Activated gamma-delta T cell (primary cell): ENCODE measurements around the gene SLC26A5.
"Not testable (repeated sequence)": the region's sequence is repeated elsewhere in the genome, so short reads cannot be mapped to it uniquely, and the experiment has no call there.

ENCODE experiments used
- DNase-seq: peaks from one replicate; lab custom pipeline; 2025; lab: John Stamatoyannopoulos, UW

Gene SLC26A5

GRCh38 chr7:103399687-103400086 is 46.3 kb downstream of the SLC26A5 start:
- DNase-seq: not testable (repeated sequence)

GRCh38 chr7:103398483-103399127 is 47.4 kb downstream of the SLC26A5 start:
- DNase-seq: no peak

DNA sequence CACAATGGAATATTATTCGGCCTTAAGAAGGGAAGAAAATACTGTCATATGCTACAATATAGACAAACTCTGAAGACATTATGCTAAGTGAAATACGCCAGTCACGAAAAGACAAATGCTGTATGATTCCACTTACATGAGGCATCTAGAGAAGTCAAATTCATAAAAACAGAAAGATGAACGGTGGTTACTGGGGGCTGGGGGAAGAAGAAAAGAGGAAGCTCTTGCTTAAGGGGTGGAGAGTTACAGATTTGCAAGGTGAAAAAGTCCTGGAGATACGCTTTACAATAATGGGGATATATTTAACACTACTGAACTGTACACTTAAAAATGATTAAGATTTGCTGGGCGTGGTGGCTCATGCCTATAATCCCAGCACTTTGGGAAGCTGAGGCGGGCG is 49.5 kb downstream of the SLC26A5 start:
- DNase-seq: no peak

DNA sequence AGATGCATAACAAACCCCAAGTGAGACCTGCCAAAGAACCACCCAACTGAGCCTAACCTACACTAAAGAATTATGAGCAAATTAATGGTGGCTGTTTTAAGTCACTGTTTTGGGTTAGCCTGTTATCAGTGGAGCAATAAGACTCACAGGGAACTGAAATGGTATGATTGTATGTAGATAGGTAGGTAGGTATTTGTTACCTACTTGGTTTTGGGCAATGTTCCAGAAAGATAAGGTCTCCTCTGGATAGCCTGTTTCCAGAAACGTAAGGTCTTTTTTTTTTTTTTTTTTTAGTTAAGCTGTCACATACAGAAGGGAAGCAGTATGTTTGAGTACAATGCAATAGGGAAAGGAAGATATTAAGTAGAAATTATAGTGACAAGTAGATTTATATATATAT is 50.9 kb downstream of the SLC26A5 start:
- DNase-seq: no peak

DNA sequence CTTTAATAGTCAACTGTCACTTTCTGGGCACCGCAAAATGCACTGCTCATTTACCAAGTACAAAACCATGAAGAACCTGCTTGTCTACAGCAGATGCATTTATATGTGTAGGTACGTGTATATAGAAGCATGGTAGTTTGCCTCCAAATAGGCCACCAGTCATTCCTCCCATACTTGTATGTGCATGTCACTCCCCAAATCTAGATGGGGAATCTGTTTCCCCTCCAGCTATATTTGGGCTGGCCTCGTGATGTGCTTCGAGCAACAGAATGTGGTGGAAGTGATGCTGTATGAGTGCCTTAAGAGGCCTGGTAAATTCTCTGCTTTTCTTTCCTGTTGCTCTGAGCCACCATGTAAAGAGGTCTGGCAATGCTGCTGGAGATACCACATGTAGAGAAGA is 51.4 kb downstream of the SLC26A5 start:
- DNase-seq: no peak

DNA sequence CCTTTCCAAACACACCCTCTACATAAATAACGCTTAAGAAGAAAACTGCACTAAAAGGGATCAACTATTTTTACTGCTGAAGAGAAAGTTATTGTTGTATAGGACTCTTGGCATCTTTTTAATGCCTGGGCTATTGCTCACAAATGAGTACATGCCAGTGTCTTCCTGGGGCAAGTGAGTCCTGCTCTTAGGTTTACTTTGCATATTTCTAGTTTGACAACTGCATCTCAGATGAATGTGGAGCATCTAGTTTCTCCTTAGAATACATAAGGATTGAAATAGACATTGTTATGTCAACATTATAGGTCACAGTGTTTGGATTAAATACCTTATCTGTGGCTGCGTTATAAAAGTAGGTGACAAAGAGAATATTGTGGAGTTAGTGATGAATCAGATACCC is 54.0 kb downstream of the SLC26A5 start:
- DNase-seq: no peak

DNA sequence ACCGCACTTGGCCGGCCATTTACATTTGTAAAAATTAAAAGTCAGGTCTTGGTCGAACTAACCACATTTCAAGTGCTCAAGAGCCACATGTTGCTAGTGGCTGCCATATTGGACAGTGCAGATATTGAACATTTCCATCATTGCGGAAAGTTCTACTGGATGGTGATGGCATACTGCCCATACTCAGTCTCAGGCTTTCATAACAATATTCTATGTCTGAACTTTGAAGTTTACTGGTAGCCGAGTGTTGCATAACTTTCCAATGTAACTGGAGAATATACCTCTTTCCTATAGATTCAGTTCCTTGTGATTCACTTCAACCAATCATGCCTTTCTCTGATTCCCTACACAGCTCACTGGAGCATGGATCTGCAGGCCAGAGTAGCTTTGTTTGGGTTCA is 54.9 kb downstream of the SLC26A5 start:
- DNase-seq: no peak

DNA sequence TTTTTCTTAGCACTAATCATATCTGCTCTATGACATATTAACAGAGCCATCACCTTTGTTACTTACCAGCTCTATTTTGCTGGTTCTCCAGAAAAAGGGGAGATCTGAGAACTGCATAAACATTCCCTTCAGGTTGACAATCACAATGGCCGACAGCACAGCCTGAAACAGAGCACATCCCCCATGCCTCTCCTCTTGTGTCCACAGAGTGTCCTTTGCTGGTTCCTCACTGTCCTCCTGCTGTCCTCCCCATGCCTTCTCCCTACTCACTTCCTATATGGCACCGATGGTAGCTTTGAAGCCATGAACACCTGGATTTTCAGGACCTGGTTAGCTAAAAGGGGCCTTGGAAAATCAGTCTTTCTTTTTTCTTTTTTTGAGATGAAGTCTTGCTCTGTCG is 56.7 kb downstream of the SLC26A5 start:
- DNase-seq: no peak

- no peak for DNase-seq
Observed at GRCh38 chr7:103388469-103389140, 57.4 kb downstream of the SLC26A5 start.

GRCh38 chr7:103387242-103387641 is 58.8 kb downstream of the SLC26A5 start:
- DNase-seq: no peak

GRCh38 chr7:103382032-103382402 is 64.0 kb downstream of the SLC26A5 start:
- no peak for DNase-seq

- DNase-seq: no peak
Observed at GRCh38 chr7:103381280-103382031, 64.6 kb downstream of the SLC26A5 start.

DNA sequence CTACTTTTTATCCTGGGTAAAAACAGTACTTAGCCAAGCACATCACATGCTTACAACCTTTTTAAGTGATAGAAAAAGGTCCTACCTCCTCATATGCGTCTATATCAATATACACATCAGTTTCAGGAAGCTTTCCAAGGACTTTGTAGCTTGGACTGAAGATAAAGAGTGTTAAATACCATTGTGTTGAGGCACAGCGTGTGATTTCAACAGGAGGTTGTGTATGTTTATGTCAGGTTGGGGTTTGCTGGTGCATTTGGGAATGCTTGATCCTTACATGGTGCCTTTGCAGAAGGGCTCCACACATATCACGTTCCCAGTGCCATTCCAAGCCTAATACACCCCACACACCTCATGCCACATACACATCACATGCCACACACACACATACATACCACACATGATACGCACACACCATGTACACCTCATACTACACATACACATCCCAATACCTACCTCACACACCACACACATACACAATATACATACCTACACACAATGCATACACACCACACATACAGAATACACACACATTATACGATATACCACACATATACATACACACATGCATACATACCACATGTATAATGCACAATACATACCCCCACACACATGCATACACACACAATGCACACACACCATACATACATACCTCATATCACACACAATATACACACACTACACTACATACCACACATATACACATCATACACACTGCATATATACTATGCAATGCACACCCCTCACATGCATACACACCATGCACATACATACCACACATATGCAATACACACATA is 65.4 kb downstream of the SLC26A5 start:
- no peak for DNase-seq

DNA sequence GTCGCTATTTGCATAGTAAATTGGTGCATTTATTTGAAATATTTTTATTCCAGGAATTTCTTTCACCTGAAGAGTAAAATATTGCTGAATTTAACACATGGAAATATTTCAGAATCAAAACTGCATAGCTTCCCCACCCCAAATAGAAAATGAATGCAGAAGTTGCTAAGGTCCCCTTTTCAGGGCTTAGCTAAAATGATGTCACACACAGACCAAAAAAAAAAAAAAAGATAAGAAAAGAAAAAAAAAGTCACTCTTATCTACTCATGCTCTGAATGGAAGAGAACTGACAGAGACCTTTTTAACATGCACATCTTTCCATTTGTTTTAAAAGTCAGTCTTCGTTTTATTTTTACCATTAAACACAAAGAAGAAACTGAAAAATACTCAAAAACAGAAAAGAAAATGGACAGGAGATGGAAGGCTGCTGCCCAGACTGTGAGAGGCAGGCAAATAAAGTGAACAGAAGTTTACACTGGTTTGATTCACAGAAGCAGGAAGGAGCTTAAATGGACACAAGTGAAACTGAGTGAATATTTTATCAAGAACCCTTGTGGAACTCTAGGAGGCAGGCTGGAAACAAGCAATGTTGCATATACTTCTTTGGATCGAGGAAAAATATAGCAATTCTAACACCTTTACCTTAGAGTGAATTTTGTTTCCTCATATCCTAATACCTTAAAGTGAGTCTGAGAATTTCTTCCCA is 66.6 kb downstream of the SLC26A5 start:
- no peak for DNase-seq

DNA sequence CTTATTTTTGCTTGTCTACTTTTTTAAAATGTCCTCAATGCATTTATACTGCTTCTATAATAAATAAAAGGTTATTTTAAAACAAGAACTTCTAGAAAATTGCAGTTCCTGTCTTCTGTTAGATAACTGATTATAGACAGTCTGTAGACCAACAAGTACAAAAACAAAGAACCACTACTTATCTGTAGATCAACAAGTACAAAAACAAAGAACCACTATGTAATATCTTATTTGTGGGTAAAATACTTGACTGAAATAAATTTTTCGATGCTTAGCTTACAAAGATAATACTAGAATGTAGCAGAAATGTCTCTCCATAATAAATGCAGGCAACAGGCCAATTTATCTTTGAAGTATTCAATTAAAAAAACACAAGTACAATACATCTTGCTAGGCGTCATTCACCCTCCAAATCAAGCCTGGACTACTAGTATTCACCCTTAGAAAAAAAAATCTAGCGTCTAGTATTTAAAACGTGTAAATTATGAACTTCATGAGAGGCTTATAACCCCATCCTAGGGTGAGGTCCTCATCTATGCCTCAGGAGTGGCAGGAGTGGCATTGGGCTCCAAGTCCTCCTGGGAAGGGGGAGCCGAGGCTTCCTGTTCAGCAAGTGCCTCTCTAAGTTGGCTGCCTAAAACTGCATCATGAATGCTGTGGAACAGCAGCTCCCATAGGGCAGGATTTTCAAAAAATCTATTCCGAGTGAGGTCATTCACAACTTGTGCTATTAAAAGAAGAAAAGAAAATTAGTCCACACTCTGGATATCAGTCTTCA is 72.0 kb downstream of the SLC26A5 start:
- DNase-seq: no peak

- no peak for DNase-seq
Observed at GRCh38 chr7:103369432-103369831, 76.6 kb downstream of the SLC26A5 start.

DNA sequence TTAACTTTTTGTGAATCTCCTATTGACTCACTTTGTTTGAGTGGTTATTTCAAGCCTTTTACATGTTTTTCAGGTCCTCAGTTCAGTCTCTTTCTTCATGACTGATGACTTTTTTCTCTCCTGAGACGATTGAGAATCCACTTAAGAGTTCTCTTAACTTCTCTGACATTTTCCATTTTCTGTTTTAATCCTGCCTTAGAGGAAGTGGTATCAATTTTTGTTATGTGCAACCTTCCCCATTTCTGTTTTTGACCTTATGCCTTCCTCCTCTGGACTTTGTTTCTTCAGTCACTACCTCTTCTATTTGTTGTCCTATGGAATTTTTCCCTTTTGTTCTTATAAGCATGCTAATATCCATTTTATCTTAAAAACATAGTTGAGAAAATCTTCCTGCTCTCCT is 96.2 kb downstream of the SLC26A5 start:
- DNase-seq: no peak

- DNase-seq: no peak
Observed at GRCh38 chr7:103348959-103349358, 97.0 kb downstream of the SLC26A5 start.

GRCh38 chr7:103348452-103348851 is 97.6 kb downstream of the SLC26A5 start:
- no peak for DNase-seq

DNA sequence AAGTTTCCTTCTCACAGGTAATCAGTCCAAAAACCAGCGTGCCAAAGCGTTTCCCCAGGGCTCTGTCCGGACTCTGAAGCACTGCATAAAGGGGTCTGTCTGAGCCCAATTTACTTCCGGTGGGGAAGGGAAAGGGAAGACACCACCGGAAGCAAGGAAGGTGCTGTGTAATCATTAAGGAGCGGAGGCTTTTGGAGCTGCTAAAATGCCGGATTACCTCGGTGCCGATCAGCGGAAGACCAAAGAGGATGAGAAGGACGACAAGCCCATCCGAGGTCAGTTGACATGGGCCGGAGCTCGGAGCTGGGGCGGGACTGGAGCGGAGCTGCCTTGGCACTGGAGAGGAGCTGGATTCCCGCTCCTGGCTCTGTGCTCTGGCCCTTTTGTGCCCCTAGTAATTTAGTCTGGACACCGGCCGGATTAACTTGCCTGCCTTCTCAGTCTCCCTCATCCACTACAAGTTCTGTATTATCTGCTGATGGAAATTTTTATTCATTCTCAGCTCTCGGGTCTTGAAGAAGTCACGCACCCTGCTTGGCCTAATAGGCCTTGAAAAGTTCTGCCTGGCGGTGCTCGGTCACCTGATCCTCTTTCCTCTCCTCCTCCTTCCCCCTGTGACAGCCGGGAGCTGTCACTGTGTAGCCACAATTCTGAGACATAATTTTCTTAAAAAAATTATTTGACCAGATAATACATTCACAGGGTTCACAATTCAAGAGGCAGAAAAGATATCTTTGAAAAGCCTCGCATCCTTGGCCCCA is 98.3 kb downstream of the SLC26A5 start, which contains the start of gene PSMC2:
Gene PSMC2 (plus strand): TSS at position 137 of the 761 bp plus-strand sequence. CDS start 69 bp downstream, at position 206.
- DNase-seq: peak; percentile 10
